Stomach (tissue), 4 donors: ENCODE data around the gene PPEF1.

Source experiments
- CTCF ChIP-seq, 7 experiments: fragments of 450-650 bp in 4 of 7; fragments of 200-600 bp in 3 of 7; sonication (generic) in 3 of 7; IDR thresholded peaks; one replicate each; pipeline ENCODE4 v1.5.1; 2016 to 2019; ENCODE audit warnings: antibody characterized with exemption in 7 of 7, control low read depth in 2 of 7, mild to moderate bottlenecking in 1 of 7
- POLR2A ChIP-seq, 4 donors: fragments of 450-650 bp; IDR thresholded peaks; one replicate each; pipeline ENCODE4 v1.6.1; 2016; ENCODE audit warnings: antibody characterized with exemption in 4 of 4, control low read depth in 2 of 4, mild to moderate bottlenecking in 1 of 4, moderate library complexity in 1 of 4

GRCh38 chrX:18722500-18723071 is 15.1 kb downstream of the PPEF1 start:
- TF ChIP-seq CTCF (IDR thresholded peaks at IDR 0.05), result no peak
- no peak for TF ChIP-seq POLR2A (IDR thresholded peaks at IDR 0.05)
